Measurements from ENCODE around the gene C3orf22.

Gene C3orf22

DNA sequence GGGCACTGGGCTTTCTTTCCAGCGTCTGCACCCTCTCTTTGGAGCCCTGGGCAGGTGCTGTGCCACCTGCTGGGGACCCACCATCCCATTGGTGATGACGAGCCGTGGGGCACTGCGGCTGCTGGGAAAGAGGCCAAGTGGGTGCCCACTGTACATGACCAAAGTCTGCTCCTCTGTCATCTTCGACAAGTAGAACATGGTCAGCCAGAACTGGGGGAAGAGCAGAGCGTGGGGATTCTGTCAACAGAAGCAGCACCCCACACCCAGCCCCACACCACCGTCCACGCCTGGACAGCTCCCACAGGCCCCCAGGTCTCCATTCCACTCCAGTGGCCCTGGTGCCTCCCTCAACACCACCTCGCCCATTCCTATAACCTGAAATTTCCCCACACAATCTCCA lies 50.8 kb downstream of the C3orf22 start:
- Histone ChIP-seq H3K36me3 (ENCODE audit: insufficient read depth, low read length) (no peaks in the 10 kb centered on the region), H3K27me3 (ENCODE audit: insufficient read depth, low read length) (no peaks in the 10 kb centered on the region), H3K4me3 (ENCODE audit: low read length) (no peak overlapping the region), H3K4me1 (ENCODE audit: insufficient read depth, low read length) (no peaks in the 10 kb centered on the region), H3K27ac (ENCODE audit: low read depth, low read length) (no peak overlapping the region), H3K9me3 (ENCODE audit: insufficient read depth, low read depth, low read length) (no peaks in the 10 kb centered on the region), H3K9ac (ENCODE audit: low read depth, low read length) (no peak overlapping the region)
- WGBS = 93% methylated on average over 9 of the region's 9 CpGs

DNA sequence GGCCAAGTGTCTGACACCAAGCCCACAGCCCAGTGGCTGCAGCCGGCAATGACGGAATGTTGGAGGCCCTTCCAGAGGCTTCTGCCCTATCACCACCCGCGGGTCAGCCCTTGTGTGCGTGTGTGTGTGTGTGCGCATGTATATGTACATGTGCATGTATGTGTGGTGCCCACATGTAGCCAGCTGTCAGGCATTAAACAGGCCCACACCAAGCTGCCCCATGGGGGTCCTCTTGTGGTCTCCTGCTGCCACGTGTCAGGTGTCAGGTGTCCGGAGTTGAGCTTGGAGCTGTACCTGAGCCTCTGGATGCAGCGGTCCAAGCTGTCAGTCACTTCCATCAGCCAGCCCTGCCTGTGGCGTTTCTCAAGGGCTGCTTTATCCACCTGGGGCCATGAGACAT lies 55.0 kb downstream of the C3orf22 start:
- no peak overlapping the region for H3K27ac ChIP-seq (ENCODE audit: low read depth, low read length)
- H3K9me3 ChIP-seq (ENCODE audit: insufficient read depth, low read depth, low read length) = no peaks in the 10 kb centered on the region
- 88% methylated on average over 10 of the region's 10 CpGs for WGBS
- H3K27me3 ChIP-seq (ENCODE audit: insufficient read depth, low read length) = no peaks in the 10 kb centered on the region
- no peaks in the 10 kb centered on the region for H3K36me3 ChIP-seq (ENCODE audit: insufficient read depth, low read length)
- H3K4me3 ChIP-seq (ENCODE audit: low read length) = no peak overlapping the region
- H3K4me1 ChIP-seq (ENCODE audit: insufficient read depth, low read length) = peaks cover 1% of the 10 kb centered on the region; the same call in 1 of the 2 replicates
- no peak overlapping the region for H3K9ac ChIP-seq (ENCODE audit: low read depth, low read length)

DNA sequence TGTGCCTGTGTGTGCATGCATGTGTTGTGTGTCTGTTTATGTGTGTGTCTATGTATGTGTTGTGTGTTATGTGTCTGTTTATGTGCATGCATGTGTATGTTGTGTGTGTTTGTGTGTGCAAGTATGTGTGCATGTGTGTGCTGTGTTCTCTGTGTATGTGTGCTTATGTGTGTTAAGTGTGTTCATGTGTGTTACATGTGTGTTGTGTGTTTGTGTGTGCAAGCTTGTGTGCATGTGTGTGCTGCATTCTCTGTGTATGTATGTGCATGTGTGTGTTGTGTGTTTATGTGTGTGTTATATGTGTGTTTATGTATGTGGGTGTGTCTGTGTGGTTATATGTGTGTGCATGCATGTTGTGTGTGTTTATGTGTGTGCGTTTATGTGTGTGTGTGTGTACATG lies 56.1 kb downstream of the C3orf22 start:
- H3K9me3 ChIP-seq (ENCODE audit: insufficient read depth, low read depth, low read length) = no peaks in the 10 kb centered on the region
- H3K9ac ChIP-seq (ENCODE audit: low read depth, low read length) = no peak overlapping the region
- no peak overlapping the region for H3K27ac ChIP-seq (ENCODE audit: low read depth, low read length)
- WGBS = 89% methylated on average over 1 of the region's 1 CpG
- H3K36me3 ChIP-seq (ENCODE audit: insufficient read depth, low read length) = no peaks in the 10 kb centered on the region
- peaks cover 4% of the 10 kb centered on the region; the same call in 1 of the 2 replicates for H3K4me1 ChIP-seq (ENCODE audit: insufficient read depth, low read length)
- H3K27me3 ChIP-seq (ENCODE audit: insufficient read depth, low read length) = no peaks in the 10 kb centered on the region
- H3K4me3 ChIP-seq (ENCODE audit: low read length) = no peak overlapping the region

DNA sequence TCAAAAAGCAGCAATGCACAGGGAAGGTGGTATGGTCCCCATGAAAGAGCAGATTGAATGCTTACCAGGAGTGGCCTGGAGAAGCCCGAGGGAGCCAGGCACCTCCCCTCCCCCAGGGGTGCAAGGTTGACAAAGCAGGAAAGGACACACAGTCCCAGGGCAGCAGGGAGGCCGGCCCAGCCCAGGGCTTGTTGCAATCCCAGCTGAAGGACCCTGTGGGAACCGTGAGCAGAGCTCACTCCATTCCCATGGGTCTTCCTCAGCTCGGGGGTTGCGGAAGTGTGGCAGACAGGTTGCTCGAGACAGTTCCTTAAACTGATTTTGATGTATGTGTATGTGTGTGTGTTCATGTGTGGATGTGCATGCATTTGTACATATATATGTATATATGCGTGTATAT lies 57.0 kb downstream of the C3orf22 start:
- Histone ChIP-seq H3K36me3 (ENCODE audit: insufficient read depth, low read length) (no peaks in the 10 kb centered on the region), H3K27ac (ENCODE audit: low read depth, low read length) (no peak overlapping the region), H3K9ac (ENCODE audit: low read depth, low read length) (no peak overlapping the region), H3K27me3 (ENCODE audit: insufficient read depth, low read length) (no peaks in the 10 kb centered on the region), H3K4me1 (ENCODE audit: insufficient read depth, low read length) (peaks cover 4% of the 10 kb centered on the region; the same call in 1 of the 2 replicates), H3K9me3 (ENCODE audit: insufficient read depth, low read depth, low read length) (no peaks in the 10 kb centered on the region), H3K4me3 (ENCODE audit: low read length) (no peak overlapping the region)
- 75% methylated on average over 7 of the region's 7 CpGs for WGBS

DNA sequence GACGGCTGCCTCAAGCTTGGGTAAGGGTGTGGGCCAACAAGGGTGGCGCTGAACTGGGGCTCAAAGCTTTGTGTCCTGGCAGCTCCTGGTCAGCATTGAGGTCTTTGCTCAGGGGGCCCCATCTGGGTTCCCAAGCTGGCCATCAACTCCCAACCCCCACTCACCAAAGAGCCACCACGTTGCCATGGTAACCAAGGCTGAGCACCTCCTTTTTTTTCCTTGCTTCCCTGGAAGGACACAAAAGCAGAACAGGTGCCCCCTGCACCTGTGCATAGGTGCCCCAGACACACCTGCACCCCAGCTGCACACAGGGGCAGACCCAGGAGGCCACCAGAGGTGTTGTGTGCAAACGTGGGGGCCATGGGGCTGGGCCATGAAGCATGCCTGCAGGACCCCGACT lies 57.7 kb downstream of the C3orf22 start:
- Histone ChIP-seq H3K27me3 (ENCODE audit: insufficient read depth, low read length) (no peaks in the 10 kb centered on the region), H3K4me3 (ENCODE audit: low read length) (no peak overlapping the region), H3K9me3 (ENCODE audit: insufficient read depth, low read depth, low read length) (no peaks in the 10 kb centered on the region), H3K4me1 (ENCODE audit: insufficient read depth, low read length) (peaks cover 4% of the 10 kb centered on the region; the same call in 1 of the 2 replicates), H3K36me3 (ENCODE audit: insufficient read depth, low read length) (no peaks in the 10 kb centered on the region), H3K27ac (ENCODE audit: low read depth, low read length) (no peak overlapping the region), H3K9ac (ENCODE audit: low read depth, low read length) (no peak overlapping the region)
- WGBS = 82% methylated on average over 5 of the region's 5 CpGs

DNA sequence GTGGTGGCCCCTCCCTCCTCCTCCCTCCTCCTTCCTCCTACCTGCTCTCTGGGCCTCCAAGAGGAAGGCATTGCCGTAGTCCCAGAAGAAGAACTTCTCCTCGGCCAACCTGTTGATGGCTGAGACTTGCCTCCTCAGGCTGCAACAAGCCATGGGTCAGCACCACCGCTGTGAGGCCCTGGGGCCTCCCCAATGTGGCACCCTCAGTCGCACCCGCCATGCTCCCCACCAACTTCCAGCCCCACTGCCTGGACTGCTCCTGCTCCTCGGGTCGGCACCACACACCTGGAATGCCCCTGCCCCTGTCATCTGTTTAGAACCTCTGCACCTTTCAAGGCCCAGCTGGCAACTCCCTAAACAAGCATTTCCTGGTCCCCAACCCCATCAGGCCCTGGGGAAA lies 58.7 kb downstream of the C3orf22 start:
- Histone ChIP-seq H3K4me1 (ENCODE audit: insufficient read depth, low read length) (peaks cover 4% of the 10 kb centered on the region; the same call in 1 of the 2 replicates), H3K27me3 (ENCODE audit: insufficient read depth, low read length) (no peaks in the 10 kb centered on the region), H3K27ac (ENCODE audit: low read depth, low read length) (no peak overlapping the region), H3K4me3 (ENCODE audit: low read length) (no peak overlapping the region), H3K9ac (ENCODE audit: low read depth, low read length) (no peak overlapping the region), H3K9me3 (ENCODE audit: insufficient read depth, low read depth, low read length) (no peaks in the 10 kb centered on the region), H3K36me3 (ENCODE audit: insufficient read depth, low read length) (no peaks in the 10 kb centered on the region)
- 93% methylated on average over 7 of the region's 7 CpGs for WGBS

All from HUES64 (cell line).